NB4 (cell line): ENCODE data around the gene ARHGEF16.

Experiments used
- MYC ChIP-seq: IDR thresholded peaks from 2 replicates; pipeline ENCODE4 v1.6.1; 2011; ENCODE audit warnings: low read depth, low read length
- POLR2A ChIP-seq: IDR thresholded peaks from 2 replicates; pipeline ENCODE4 v1.6.1; 2011; ENCODE audit warnings: mild to moderate bottlenecking; ENCODE audit not compliant: insufficient read length; ENCODE audit errors: extremely low read depth
- TF ChIP-seq, protein P1 (sequence below): IDR thresholded peaks from one replicate; pipeline ENCODE4 v1.5.1; 2012; ENCODE audit warnings: low read depth, low read length
- TF ChIP-seq, protein P2 (sequence below): IDR thresholded peaks from 2 replicates; pipeline ENCODE4 v1.6.1; 2011; ENCODE audit warnings: low read depth, low read length

GRCh38 chr1:3413975-3414710 lies 40.3 kb upstream of the ARHGEF16 start:
- TF ChIP-seq, protein P1, sequence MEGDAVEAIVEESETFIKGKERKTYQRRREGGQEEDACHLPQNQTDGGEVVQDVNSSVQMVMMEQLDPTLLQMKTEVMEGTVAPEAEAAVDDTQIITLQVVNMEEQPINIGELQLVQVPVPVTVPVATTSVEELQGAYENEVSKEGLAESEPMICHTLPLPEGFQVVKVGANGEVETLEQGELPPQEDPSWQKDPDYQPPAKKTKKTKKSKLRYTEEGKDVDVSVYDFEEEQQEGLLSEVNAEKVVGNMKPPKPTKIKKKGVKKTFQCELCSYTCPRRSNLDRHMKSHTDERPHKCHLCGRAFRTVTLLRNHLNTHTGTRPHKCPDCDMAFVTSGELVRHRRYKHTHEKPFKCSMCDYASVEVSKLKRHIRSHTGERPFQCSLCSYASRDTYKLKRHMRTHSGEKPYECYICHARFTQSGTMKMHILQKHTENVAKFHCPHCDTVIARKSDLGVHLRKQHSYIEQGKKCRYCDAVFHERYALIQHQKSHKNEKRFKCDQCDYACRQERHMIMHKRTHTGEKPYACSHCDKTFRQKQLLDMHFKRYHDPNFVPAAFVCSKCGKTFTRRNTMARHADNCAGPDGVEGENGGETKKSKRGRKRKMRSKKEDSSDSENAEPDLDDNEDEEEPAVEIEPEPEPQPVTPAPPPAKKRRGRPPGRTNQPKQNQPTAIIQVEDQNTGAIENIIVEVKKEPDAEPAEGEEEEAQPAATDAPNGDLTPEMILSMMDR = no peak
- TF ChIP-seq, protein P2, sequence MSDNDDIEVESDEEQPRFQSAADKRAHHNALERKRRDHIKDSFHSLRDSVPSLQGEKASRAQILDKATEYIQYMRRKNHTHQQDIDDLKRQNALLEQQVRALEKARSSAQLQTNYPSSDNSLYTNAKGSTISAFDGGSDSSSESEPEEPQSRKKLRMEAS = no peak
- no peak for TF ChIP-seq POLR2A
- no peak for TF ChIP-seq MYC
